BLaER1 (cell line): ENCODE data around the gene PITPNC1.
A peak's percentile ranks its signal among the peaks of the same experiment; 100 is the strongest.
"Not testable (repeated sequence)": the region's sequence is repeated elsewhere in the genome, so short reads cannot be mapped to it uniquely, and the experiment has no call there.

Source experiments
- H3K27ac ChIP-seq: shearing (Covaris generic); formaldehyde crosslinking; 2 replicates; pipeline ENCODE4 v1.8.1; 2022
- H3K27me3 ChIP-seq: shearing (Covaris generic); formaldehyde crosslinking; 2 replicates; pipeline ENCODE4 v1.8.1; 2022
- H3K36me3 ChIP-seq: shearing (Covaris generic); formaldehyde crosslinking; 2 replicates; pipeline ENCODE4 v1.8.1; 2022
- H3K4me1 ChIP-seq: shearing (Covaris generic); formaldehyde crosslinking; 2 replicates; pipeline ENCODE4 v1.8.1; 2022
- H3K4me2 ChIP-seq: shearing (Covaris generic); formaldehyde crosslinking; 2 replicates; pipeline ENCODE4 v1.8.1; 2022
- H3K4me3 ChIP-seq: shearing (Covaris generic); formaldehyde crosslinking; 2 replicates; pipeline ENCODE4 v1.8.1; 2022
- H3K9ac ChIP-seq: shearing (Covaris generic); formaldehyde crosslinking; 2 replicates; pipeline ENCODE4 v1.8.1; 2022
- H3K9me3 ChIP-seq: shearing (Covaris generic); formaldehyde crosslinking; 2 replicates; pipeline ENCODE4 v1.8.1; 2022
- H4K20me1 ChIP-seq: shearing (Covaris generic); formaldehyde crosslinking; 2 replicates; pipeline ENCODE4 v1.8.1; 2022
- Cebpa-rat ChIP-seq: shearing (Covaris generic); IDR thresholded peaks from 2 replicates; pipeline ENCODE4 v1.8.1; 2022

Gene PITPNC1

GRCh38 chr17:67376737-67377487 lies at the start of gene PITPNC1:
Gene PITPNC1, plus strand, starts transcription at chr17:67377281.
- Histone ChIP-seq H4K20me1 (no peaks in the 10 kb centered on the region; the same call in 1 of the 2 replicates), H3K36me3 (0 out of 2 replicates have a peak, but pooled peaks cover 7% of the 10 kb centered on the region), H3K4me1 (peaks cover 58% of the 10 kb centered on the region), H3K9me3 (no peaks in the 10 kb centered on the region), H3K27ac (peak within 1 kb of the TSS; percentile 87), H3K4me3 (peak within 1 kb of the TSS; percentile 87), H3K27me3 (no peaks in the 10 kb centered on the region), H3K4me2 (peak within 1 kb of the TSS; percentile 94), H3K9ac (peak within 1 kb of the TSS; percentile 91)
- TF ChIP-seq Cebpa-rat: no peak

DNA sequence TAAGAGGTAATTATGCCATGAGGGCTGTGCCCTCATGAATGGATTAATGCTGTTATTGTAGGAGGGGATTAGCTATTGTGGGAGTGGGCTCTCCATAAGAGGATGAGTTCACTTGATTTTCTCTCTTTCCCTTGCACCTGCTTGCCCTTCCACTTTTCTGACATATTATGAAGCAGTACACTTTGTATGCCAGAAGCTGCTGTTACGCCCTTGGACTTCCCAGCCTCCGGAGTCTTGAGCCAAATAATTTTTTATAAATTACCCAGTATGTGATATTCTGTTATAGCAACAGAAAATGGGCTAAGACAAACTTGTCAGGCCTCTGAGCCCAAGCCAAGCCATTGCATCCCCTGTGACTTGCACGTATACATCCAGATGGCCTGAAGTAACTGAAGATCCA lies 49.1 kb upstream of the PITPNC1 start:
- Histone ChIP-seq H3K27ac (no peak overlapping the region), H3K27me3 (no peaks in the 10 kb centered on the region), H3K4me2 (no peak overlapping the region), H3K9me3 (no peaks in the 10 kb centered on the region), H3K4me1 (no peaks in the 10 kb centered on the region), H3K9ac (no peak overlapping the region), H3K4me3 (no peak overlapping the region), H3K36me3 (no peaks in the 10 kb centered on the region), H4K20me1 (no peaks in the 10 kb centered on the region)
- TF ChIP-seq Cebpa-rat: no peak

DNA sequence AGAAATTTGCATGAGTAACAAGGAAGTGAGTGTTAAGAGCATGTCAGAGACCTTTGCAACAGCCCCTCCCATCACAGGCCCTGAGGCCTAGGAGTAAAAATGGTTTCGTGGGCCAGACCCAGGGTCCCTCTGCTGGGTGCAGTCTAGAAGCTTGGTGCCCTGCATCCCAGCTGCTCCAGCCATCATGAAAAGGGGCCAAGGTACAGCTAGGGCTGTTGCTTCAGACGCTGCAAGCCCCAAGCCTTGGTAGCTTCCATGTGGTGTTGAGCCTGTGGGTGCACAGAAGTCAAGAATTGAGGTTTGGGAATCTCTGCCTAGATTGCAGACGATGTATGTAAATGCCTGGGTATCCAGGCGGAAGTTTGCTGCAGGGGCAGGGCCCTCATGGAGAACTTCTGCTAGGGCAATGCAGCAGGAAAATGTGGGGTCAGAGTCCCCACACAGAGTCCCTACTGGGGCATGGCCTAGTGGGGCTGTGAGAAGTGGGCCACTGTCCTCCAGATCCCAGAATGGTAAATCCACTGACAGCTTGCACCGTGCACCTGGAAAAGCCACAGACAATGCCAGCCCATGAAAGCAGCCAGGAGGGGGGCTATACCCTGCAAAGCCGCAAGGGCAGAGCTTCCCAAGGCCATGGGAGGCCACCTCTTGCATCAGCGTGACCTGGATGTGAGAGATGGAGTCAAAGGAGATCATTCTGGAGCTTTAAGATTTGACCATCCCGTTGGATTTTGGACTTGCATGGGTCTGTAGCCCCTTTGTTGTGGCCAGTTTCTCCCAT lies 45.5 kb upstream of the PITPNC1 start:
- not testable (repeated sequence) for H3K27me3 ChIP-seq

DNA sequence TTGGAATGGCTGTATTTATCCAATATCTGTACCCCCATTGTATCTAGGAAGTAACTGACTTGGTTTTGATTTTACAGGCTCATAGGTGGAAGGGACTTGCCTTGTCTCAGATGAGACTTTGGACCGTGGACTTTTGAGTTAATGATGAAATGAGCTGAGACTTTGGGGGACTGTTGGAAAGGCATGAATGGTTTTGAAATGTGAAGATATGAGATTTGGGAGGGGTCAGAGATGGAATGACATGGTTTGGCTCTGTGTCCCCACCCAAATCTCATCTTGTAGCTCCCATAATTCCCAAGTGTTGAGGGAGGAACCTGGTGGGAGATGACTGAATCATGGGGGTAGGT lies 44.9 kb upstream of the PITPNC1 start:
- not testable (repeated sequence) for H3K9me3 ChIP-seq, H3K4me1 ChIP-seq, H3K4me3 ChIP-seq, H3K4me2 ChIP-seq, H3K27me3 ChIP-seq, H3K9ac ChIP-seq, H4K20me1 ChIP-seq, H3K27ac ChIP-seq, H3K36me3 ChIP-seq

More for the DNA sequence above, 45.5 kb upstream of the PITPNC1 start:
- not testable (repeated sequence) for H3K4me3 ChIP-seq, H4K20me1 ChIP-seq, H3K9ac ChIP-seq, H3K4me2 ChIP-seq, H3K9me3 ChIP-seq, H3K27ac ChIP-seq, H3K4me1 ChIP-seq, H3K36me3 ChIP-seq

DNA sequence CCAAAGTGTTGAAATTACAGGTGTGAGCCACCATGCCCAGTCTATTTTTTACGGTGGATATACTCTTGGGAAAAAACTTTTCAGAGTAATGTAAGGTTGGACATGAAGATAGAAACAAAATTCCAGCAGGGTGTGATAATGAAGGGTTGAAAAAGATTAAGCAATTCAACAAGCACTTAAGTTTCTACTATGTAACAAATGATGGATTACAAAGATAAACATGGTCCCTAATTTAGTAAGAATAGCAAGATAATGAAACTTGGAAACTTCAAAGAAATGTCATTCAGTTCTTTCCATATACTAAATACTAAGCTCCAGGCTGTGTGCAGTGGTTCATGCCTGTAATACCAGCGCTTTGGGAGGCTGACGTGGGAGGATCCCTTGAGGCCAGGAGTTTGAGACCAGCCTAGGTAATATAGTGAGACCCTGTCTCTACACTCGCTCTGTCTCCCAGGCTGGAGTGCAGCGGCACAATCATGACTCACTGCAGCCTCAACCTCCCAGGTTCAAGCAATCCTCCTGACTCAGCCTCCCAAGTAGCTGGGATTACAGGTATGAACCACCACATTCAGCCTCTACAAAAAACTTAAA lies 41.7 kb upstream of the PITPNC1 start:
- Histone ChIP-seq H3K9ac (no peak overlapping the region), H3K36me3 (peaks cover 30% of the 10 kb centered on the region), H3K4me2 (no peak overlapping the region), H3K4me1 (no peaks in the 10 kb centered on the region), H3K4me3 (no peak overlapping the region), H3K27ac (no peak overlapping the region), H3K9me3 (peaks cover 3% of the 10 kb centered on the region; the same call in 1 of the 2 replicates), H3K27me3 (no peaks in the 10 kb centered on the region), H4K20me1 (no peaks in the 10 kb centered on the region)
- no peak for TF ChIP-seq Cebpa-rat

- H3K36me3 ChIP-seq: peaks cover 45% of the 10 kb centered on the region
- no peaks in the 10 kb centered on the region for H3K27me3 ChIP-seq
- no peaks in the 10 kb centered on the region for H4K20me1 ChIP-seq
- H3K4me3 ChIP-seq: no peak overlapping the region
- H3K9me3 ChIP-seq: peaks cover 3% of the 10 kb centered on the region; the same call in 1 of the 2 replicates
- no peaks in the 10 kb centered on the region for H3K4me1 ChIP-seq
- H3K4me2 ChIP-seq: no peak overlapping the region
- no peak overlapping the region for H3K27ac ChIP-seq
- no peak for TF ChIP-seq Cebpa-rat
- H3K9ac ChIP-seq: no peak overlapping the region
These were observed 40.2 kb upstream of the PITPNC1 start for GRCh38 chr17:67336859-67337258.

- peaks cover 59% of the 10 kb centered on the region for H3K36me3 ChIP-seq
- H3K4me3 ChIP-seq, H3K9ac ChIP-seq, H4K20me1 ChIP-seq, H3K27me3 ChIP-seq, H3K9me3 ChIP-seq, H3K4me2 ChIP-seq, H3K4me1 ChIP-seq, H3K27ac ChIP-seq: not testable (repeated sequence)
These were observed 38.7 kb upstream of the PITPNC1 start for GRCh38 chr17:67338353-67338752.

- no peak overlapping the region for H3K4me3 ChIP-seq
- no peaks in the 10 kb centered on the region for H3K4me1 ChIP-seq
- no peak overlapping the region for H3K4me2 ChIP-seq
- no peaks in the 10 kb centered on the region for H4K20me1 ChIP-seq
- no peaks in the 10 kb centered on the region for H3K9me3 ChIP-seq
- no peak overlapping the region for H3K27ac ChIP-seq
- H3K9ac ChIP-seq: no peak overlapping the region
- no peak for TF ChIP-seq Cebpa-rat
- peaks cover 99% of the 10 kb centered on the region for H3K36me3 ChIP-seq
- no peaks in the 10 kb centered on the region for H3K27me3 ChIP-seq
These were observed 33.8 kb upstream of the PITPNC1 start for GRCh38 chr17:67343237-67343636.

- H3K27ac ChIP-seq: no peak overlapping the region
- H3K4me3 ChIP-seq: no peak overlapping the region
- TF ChIP-seq Cebpa-rat: no peak
- H3K4me2 ChIP-seq: no peak overlapping the region
- H3K27me3 ChIP-seq: no peaks in the 10 kb centered on the region
- H3K4me1 ChIP-seq: no peaks in the 10 kb centered on the region
- H3K36me3 ChIP-seq: peaks cover 97% of the 10 kb centered on the region
- no peak overlapping the region for H3K9ac ChIP-seq
- H3K9me3 ChIP-seq: no peaks in the 10 kb centered on the region
- no peaks in the 10 kb centered on the region for H4K20me1 ChIP-seq
These were observed 29.3 kb upstream of the PITPNC1 start for GRCh38 chr17:67347826-67348225.

GRCh38 chr17:67349420-67349819 lies 27.7 kb upstream of the PITPNC1 start:
- no peak overlapping the region for H3K4me2 ChIP-seq
- H3K27me3 ChIP-seq: no peaks in the 10 kb centered on the region
- peaks cover 97% of the 10 kb centered on the region for H3K36me3 ChIP-seq
- no peaks in the 10 kb centered on the region for H3K9me3 ChIP-seq
- no peak overlapping the region for H3K27ac ChIP-seq
- no peak for TF ChIP-seq Cebpa-rat
- H3K9ac ChIP-seq: no peak overlapping the region
- H4K20me1 ChIP-seq: peaks cover 6% of the 10 kb centered on the region; the same call in 1 of the 2 replicates
- no peaks in the 10 kb centered on the region for H3K4me1 ChIP-seq
- no peak overlapping the region for H3K4me3 ChIP-seq
